ENCODE measurements around the gene KTN1.

GRCh38 chr14:55592436-55592835 is 12.4 kb downstream of the KTN1 start:
- TF ChIP-seq POLR2A (IDR thresholded peaks at IDR 0.05) (no peak), CTCF (IDR thresholded peaks at IDR 0.05) (no peak)

Measured in breast epithelium (tissue), 3 donors.